ENCODE results near the gene GPR84.

The GPR84 gene

DNA sequence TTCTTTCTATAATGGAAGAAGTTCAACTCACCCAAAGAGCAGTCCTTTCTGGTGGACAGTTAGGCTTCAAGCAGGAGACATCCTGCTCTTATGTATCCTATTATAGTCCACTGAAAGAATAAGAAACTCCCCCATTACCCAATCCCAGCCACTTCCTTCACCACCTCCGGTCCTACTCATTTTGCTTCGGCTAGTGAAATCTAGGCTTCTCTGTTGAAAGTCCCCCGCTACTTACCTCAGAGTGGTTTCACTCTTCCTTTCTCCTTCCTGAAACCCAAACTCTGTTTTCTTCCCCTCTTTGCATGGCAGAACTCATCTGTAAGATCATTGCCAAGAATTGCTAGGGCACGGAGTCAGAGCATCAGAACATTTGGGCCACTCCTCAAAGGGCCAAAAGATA, at the start of gene GPR84:
TSS of gene GPR84 (minus strand) at position 74 of the 400 bp plus-strand sequence. CDS start 635 bp downstream, outside the sequence.
- no peak for DNase-seq (ENCODE audit: low spot score)

DNA sequence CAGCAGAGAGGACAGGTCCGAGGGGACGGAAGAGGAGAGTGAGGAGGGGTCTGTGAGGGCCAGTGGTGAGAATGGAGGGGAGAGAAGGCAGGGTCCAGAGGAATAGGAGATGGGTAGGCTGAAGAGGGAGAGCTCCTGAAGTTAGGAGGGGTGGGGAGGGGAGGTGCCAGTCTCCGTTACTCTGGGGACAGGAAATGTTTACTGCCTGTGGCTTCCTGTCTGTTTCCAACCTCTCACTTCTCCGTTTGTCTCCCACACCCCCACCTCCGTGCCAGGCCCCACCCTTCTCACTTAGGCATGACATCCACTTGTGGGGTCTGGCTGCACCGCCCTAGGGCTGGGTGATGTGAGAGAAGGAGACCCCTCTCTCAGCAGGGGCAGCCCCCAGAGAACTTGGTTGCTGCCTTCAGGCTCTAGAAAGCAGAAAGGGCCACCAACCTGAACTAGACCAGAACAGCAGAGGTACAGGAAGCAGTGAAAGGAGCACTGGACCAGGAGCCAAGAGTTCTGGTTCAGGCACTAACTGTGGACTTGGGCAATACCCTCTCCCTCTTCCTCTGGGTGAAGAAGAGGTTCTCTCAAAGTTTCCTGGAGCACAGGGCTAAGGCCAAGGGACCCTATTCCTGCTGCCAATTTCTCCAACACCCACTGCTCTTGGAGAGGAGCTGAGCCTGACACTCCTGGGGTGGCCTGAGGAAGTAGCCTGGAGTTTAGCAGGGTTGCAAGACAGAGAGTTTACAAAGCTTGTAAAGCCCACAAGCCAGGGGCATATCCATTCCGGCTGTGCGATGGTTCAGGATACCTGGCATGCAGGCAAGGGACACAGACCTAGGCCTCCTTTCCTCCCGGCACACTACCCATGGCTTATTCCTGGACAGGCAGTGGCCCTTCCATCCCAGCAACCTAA, 49.3 kb upstream of the GPR84 start:
- no peak for DNase-seq (ENCODE audit: low spot score)

DNA sequence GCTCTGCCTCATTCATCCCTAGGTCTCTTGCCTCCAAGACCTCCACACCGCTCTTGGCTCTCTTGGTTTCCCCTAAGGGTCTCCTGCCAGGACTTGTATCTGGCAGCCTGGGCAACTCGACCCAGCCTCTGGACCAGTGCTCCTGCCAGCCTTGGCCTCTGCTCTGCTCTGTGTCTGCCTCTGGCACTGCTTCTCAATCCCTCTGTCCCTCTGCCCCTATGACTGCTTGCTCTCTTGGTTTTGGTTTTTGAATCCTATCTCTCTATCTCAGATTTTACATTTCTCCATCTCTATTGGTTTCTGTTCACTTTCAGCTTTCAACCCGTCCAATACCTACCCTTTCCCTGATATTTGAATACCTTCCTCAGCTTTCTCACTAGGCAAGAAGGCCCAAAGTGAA, 48.5 kb upstream of the GPR84 start:
- DNase-seq (ENCODE audit: low spot score) = no peak

DNA sequence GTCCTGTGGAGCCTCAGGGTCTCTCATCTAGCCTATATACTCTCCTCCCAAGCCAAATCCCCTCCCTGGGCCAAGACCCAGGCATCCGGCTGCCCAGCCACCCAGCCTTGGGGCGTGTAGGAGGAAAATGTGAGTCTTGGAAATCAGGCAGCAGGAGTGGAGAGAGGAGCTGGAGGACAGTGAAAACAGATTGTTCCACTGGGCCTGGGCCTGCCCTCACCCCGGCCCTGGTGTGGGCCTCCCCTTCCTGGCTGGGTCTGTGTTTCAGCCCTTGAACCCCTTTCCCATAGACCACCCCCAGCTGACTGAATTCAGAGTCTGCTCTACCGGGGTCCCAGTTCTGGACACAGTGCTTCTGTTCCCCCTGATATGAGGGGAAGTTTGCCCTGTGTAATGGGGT, 48.1 kb upstream of the GPR84 start:
- DNase-seq (ENCODE audit: low spot score) = no peak

- DNase-seq (ENCODE audit: low spot score) = no peak
Measured at GRCh38 chr12:54411391-54412241, 47.3 kb upstream of the GPR84 start.

GRCh38 chr12:54409267-54409666, 45.0 kb upstream of the GPR84 start:
- DNase-seq (ENCODE audit: low spot score) = no peak

DNA sequence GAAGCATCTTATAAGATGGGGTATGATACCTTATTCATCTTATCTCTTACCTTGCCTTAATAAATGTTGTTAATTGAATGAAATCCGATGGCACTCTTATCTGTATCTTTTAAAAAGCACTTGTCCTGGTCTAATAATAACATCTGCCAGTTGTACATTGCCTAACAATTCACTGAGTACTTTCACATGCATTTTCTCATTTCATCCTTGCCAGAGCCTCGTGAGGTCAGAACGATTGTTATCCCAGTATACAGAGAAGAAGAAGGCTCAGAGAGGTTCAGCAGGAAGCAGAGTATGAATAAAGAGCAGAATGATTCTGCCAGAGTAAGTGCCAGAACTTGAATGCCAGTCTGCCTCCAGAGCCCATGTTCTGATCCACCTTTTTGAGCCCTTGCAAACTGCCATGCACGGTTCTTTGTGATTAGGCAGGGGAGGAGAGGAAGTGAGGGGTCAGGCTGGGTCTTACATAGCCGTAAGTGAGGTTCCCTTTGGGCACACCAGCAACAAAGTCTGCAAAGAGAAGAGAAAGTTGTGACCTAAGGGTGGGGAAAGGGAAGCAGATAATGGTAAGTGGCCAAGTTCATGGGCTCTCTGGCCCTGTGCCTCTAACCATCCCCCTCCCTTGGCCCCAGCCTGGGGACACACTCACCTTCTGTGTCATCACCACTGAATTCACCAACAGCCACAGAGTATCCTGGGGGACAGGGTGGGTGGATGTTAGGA, 43.1 kb upstream of the GPR84 start:
- no peak for DNase-seq (ENCODE audit: low spot score)

DNA sequence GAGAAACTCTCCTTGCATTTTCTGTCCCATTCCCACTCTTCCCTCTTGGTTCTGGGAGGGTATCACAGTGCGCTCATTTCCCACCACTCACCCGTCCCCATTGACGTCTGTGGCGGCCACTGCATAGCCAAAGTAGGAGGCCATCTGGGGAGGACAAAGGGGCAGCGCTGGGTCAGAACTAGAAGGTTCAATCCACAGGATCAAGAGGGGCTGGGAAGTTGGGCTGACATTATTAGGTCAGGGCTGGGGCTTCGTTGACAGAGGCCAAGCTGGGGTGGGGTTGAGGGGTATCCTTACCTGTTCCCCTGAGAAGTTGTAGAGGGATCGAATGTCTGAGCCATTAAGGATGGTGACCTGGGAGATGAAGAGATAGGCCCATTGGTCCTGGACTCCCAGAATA, 41.3 kb upstream of the GPR84 start:
- DNase-seq (ENCODE audit: low spot score) = no peak

- DNase-seq (ENCODE audit: low spot score) = no peak
Measured at GRCh38 chr12:54405106-54405505, 40.8 kb upstream of the GPR84 start.

GRCh38 chr12:54404061-54405004, 40.0 kb upstream of the GPR84 start:
- DNase-seq (ENCODE audit: low spot score) = peak; percentile 89

DNA sequence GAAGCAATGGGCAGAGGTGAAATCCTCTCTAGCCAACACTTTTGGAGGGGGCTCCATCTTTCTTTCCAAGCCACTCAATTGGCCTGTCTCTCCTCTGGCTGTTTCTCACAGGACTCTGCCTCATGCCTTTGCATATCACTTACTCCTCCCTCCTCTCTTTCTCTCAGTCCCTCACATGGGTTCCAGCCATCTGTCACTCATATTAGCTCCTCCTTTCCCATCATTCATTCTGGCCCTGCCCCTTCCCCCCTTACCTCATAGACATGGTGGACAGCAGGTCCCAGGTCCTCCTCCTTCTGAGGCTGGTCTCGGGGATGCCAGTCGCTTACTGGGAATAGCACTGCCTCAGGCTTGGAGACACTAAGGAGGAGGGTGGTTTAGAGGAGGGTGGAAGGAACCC, 36.8 kb upstream of the GPR84 start:
- DNase-seq (ENCODE audit: low spot score) = no peak

GRCh38 chr12:54398995-54399793, 34.9 kb upstream of the GPR84 start:
- peak; percentile 96 for DNase-seq (ENCODE audit: low spot score)

DNA sequence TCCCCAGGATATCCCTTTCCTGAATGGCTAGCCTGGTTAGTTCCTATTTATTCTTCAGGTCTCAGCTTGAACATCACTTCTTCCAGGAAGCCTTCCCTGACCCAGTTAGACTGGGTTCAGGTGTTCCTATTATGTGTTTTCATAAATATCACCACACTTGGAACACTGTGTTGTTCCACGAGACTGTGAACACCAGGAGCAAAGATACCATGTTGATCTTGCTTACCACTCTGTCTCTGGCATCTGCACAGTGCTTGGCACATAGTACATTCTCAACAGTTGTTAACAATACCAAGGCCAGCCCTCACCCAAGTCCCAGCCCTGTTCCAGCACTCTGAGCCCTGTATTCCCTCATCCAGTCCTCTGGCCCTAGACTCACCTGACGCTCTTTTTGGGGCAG, 33.9 kb upstream of the GPR84 start:
- no peak for DNase-seq (ENCODE audit: low spot score)

DNA sequence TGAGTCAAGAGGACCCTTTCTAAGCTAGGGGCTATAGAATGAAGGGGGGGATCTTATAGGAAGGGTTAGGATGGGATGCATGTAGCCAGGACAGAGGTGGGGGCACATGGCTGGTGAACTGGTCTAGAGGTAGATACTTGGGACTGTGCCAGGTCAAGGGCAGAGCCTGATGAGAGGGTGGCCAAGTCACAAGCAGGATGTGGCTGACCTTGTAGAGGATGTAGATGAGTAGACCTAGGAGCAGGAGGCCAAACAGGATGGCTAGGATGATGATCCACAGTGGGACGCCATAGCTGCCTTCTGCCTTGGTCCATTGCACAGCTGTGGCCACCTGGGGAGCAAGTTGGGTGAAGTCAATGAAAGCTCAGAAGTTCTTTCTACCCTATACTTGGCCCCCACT, 32.9 kb upstream of the GPR84 start:
- DNase-seq (ENCODE audit: low spot score) = no peak

GRCh38 chr12:54395545-54395944, 31.3 kb upstream of the GPR84 start:
- DNase-seq (ENCODE audit: low spot score) = no peak

DNA sequence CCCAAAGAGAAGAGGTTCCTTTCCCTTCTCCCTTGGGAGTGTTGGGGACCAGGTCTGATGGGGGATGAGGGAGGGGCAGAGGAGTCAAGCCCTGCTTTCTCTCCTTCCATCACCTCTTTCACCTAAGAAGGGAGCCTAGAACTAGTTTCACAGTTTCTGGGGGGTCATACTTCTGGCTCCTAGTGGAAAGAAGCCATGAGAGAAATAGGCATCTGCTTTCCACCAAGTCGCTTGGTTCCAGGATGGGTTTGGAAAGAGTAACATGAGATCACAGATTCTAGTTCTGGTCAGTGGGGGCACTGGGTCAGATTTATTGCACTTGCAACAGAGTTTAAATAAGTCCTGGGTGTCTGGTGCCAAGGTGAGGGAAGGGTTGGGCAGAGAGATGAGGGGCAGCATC, 30.7 kb upstream of the GPR84 start:
- no peak for DNase-seq (ENCODE audit: low spot score)

GRCh38 chr12:54394281-54394719, 30.0 kb upstream of the GPR84 start:
- DNase-seq (ENCODE audit: low spot score) = peak; percentile 62

GRCh38 chr12:54393743-54394142, 29.5 kb upstream of the GPR84 start:
- DNase-seq (ENCODE audit: low spot score) = no peak

- no peak for DNase-seq (ENCODE audit: low spot score)
Measured at GRCh38 chr12:54393207-54393609, 28.9 kb upstream of the GPR84 start.

DNA sequence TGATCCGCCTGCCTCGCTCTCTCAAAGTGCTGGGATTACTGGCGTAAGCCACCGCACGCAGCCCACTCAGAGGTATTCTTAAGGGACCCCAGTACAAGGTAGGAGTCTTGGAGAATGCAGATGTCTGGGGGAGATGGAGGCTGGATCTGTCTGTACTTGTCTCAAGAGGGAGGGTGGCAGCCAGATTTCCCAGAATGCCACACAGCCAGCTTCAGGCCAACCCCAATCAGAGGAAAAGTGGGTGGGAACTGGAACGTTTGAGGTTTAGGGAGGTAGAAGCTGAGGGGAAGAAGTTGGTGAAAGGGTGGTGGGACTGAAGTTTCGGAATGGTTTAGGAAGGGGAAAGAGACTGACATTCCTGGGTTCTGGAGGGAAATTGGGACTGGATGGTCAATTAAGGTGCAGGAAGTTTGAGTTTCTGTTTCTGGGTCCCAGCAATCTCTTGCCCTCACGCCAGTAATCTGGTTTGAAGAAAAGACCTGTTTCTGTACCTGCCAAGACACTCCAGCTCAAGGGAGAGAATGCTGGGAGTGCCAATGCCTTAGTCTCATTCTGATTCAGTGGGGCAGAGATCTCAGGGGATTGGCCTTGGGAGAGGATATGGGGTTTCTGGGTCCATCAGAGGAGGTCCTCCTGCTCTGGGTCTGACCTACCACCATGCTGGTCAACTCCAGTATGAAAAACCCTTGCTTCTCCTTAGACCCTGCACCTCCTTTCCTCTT, 28.4 kb upstream of the GPR84 start:
- DNase-seq (ENCODE audit: low spot score) = no peak
